Tibial nerve (tissue), 4 donors: ENCODE results near the gene TRIM23.
A peak's percentile ranks its signal among the peaks of the same experiment; 100 is the strongest.

ENCODE experiments used
- EP300 ChIP-seq, 2 donors: sonication (generic); formaldehyde crosslinking; IDR thresholded peaks; one replicate each; pipeline ENCODE4 v1.6.1; 2017; ENCODE audit warnings: antibody characterized with exemption in 2 of 2, mild to moderate bottlenecking in 1 of 2
- POLR2A ChIP-seq, 2 donors: fragments of 450-650 bp; IDR thresholded peaks; one replicate each; pipeline ENCODE4 v1.6.1; 2017; ENCODE audit warnings: antibody characterized with exemption in 2 of 2, mild to moderate bottlenecking in 2 of 2, moderate library complexity in 2 of 2
- TF ChIP-seq, protein P1 (sequence below), 5 experiments: fragments of 200-600 bp in 3 of 5; fragments of 450-650 bp in 2 of 5; sonication (generic) in 3 of 5; IDR thresholded peaks; one replicate each; pipeline ENCODE4 v1.5.1; 2016 to 2019; ENCODE audit warnings: antibody characterized with exemption in 5 of 5, mild to moderate bottlenecking in 3 of 5, moderate library complexity in 2 of 5

DNA sequence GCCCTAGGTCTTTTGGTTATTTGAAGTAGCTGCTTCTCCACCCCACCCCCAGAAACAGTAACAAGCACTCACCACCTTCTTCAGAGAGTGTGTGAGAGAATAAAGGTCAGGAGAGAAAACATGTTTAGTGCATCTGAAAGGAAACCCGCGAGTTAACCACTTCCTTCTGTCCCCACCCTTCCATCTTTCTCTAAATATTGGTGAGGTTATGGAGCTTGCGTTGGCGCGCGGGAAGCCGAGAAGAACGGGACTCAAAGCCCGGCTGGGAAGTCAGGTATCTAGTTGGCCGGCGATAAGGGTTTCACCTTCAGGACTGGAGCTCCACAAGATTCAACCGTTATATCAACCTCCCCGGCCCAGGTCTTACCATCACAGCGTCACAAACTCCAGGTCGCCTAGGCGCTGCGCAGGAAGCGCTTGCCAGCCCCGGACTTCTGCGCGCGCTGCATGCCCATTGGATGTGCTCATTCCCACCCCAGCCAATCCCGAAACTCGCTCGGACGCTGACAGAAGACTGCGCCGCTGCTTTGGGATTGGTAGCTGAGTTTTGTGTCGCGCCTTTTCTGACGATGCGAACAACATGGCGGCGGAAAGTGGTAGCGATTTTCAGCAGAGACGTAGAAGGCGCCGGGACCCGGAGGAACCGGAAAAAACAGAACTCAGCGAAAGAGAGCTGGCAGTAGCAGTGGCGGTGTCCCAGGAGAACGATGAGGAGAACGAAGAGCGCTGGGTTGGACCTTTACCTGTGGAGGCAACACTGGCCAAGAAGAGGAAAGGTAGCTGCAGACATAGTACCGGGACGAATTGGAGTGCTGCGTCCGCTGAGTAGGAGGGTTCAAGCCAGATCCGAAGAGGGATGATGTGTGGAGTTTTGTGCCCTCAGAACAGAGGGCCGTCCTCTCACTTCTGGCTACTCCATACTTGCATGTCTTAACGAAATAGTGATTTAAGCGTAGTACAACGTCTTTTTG lies 61.1 kb downstream of the TRIM23 start, which contains the start of the genes CENPK and PPWD1:
- TF ChIP-seq, protein P1, sequence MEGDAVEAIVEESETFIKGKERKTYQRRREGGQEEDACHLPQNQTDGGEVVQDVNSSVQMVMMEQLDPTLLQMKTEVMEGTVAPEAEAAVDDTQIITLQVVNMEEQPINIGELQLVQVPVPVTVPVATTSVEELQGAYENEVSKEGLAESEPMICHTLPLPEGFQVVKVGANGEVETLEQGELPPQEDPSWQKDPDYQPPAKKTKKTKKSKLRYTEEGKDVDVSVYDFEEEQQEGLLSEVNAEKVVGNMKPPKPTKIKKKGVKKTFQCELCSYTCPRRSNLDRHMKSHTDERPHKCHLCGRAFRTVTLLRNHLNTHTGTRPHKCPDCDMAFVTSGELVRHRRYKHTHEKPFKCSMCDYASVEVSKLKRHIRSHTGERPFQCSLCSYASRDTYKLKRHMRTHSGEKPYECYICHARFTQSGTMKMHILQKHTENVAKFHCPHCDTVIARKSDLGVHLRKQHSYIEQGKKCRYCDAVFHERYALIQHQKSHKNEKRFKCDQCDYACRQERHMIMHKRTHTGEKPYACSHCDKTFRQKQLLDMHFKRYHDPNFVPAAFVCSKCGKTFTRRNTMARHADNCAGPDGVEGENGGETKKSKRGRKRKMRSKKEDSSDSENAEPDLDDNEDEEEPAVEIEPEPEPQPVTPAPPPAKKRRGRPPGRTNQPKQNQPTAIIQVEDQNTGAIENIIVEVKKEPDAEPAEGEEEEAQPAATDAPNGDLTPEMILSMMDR (IDR thresholded peaks at IDR 0.05), result peak in 2 of 5 experiments; percentile 36 to 43
- TF ChIP-seq POLR2A (IDR thresholded peaks at IDR 0.05) (peak in 1 of 2 donors; percentile 59), EP300 (IDR thresholded peaks at IDR 0.05) (peak; percentile 34 to 97)
